Measurements from ENCODE around the gene TAF1L.

- TF ChIP-seq CTCF (IDR thresholded peaks at IDR 0.05) (no peak), POLR2A (IDR thresholded peaks at IDR 0.05) (no peak)
Observed at GRCh38 chr9:32596096-32596865, 39.2 kb downstream of the TAF1L start.
